GM23338 (cell line): ENCODE data around the gene CYP4F22. TPM values are rescaled to one million over a fixed set of nuclear protein-coding genes. Genes with fewer than 3 reads are reported as not detected.

Experiments
- ATAC-seq: fragments of 200-7000 bp; cut with Tn5 transposase; 3 replicates; pipeline ENCODE4 v1.9.1; 2020
- DNase-seq: peaks from one replicate; pipeline ENCODE4 v3.0.0-alpha.2; 2015; ENCODE audit warnings: low spot score
- H2AFZ ChIP-seq: fragments of 200-600 bp; sonication (generic); 2 replicates; pipeline ENCODE4 v1.8.0; 2016; ENCODE audit warnings: antibody characterized with exemption, mild to moderate bottlenecking, moderate library complexity
- H3F3A ChIP-seq: fragments of 200-600 bp; sonication (generic); replicated peaks from 2 replicates; pipeline ENCODE4 v1.8.0; 2017; ENCODE audit warnings: antibody characterized with exemption, mixed run types, low read depth
- H3K27ac ChIP-seq: fragments of 200-600 bp; sonication (generic); 2 replicates; pipeline ENCODE4 v1.6.1; 2016; ENCODE audit warnings: low read depth
- H3K27me3 ChIP-seq: fragments of 200-600 bp; sonication (generic); 2 replicates; pipeline ENCODE4 v1.8.0; 2016; ENCODE audit warnings: mild to moderate bottlenecking, mixed run types, moderate library complexity; ENCODE audit not compliant: insufficient read depth
- H3K36me3 ChIP-seq: fragments of 200-600 bp; sonication (generic); 2 replicates; pipeline ENCODE4 v1.8.0; 2016; ENCODE audit warnings: mild to moderate bottlenecking; ENCODE audit not compliant: insufficient read depth
- H3K4me1 ChIP-seq: fragments of 200-600 bp; sonication (generic); 2 replicates; pipeline ENCODE4 v1.8.0; 2016; ENCODE audit warnings: mild to moderate bottlenecking, moderate library complexity; ENCODE audit not compliant: insufficient read depth
- H3K4me2 ChIP-seq: fragments of 200-600 bp; sonication (generic); 2 replicates; pipeline ENCODE4 v1.7.1; 2017; ENCODE audit warnings: mixed run types
- H3K4me3 ChIP-seq: fragments of 200-600 bp; sonication (generic); 2 replicates; pipeline ENCODE4 v1.6.1; 2016; ENCODE audit warnings: mixed run types
- H3K79me2 ChIP-seq: fragments of 200-600 bp; sonication (generic); replicated peaks from 2 replicates; pipeline ENCODE4 v1.8.0; 2017; ENCODE audit warnings: mild to moderate bottlenecking; ENCODE audit not compliant: insufficient read depth
- H3K9me2 ChIP-seq: fragments of 200-600 bp; sonication (generic); 2 replicates; pipeline ENCODE4 v1.8.0; 2017; ENCODE audit not compliant: insufficient read depth
- H4K20me1 ChIP-seq: fragments of 200-600 bp; sonication (generic); replicated peaks from 2 replicates; pipeline ENCODE4 v1.8.0; 2017; ENCODE audit warnings: mild to moderate bottlenecking; ENCODE audit not compliant: insufficient read depth
- H3K27ac Mint-ChIP-seq: 2 replicates; pipeline ENCODE4 v1.8.0; 2020; ENCODE audit warnings: inconsistent platforms, mild to moderate bottlenecking, moderate library complexity, mixed read lengths
- H3K27me3 Mint-ChIP-seq: 3 replicates; pipeline ENCODE4 v1.8.0; 2022; ENCODE audit warnings: low read depth, mild to moderate bottlenecking, moderate library complexity, mixed read lengths, inconsistent platforms; ENCODE audit not compliant: insufficient read depth, poor library complexity
- H3K36me3 Mint-ChIP-seq: 3 replicates; pipeline ENCODE4 v1.8.0; 2021; ENCODE audit warnings: low read depth, mild to moderate bottlenecking, inconsistent platforms, moderate library complexity, mixed read lengths
- H3K4me1 Mint-ChIP-seq: 3 replicates; pipeline ENCODE4 v1.8.0; 2020; ENCODE audit warnings: mild to moderate bottlenecking, inconsistent platforms, mixed read lengths
- H3K4me3 Mint-ChIP-seq: 3 replicates; pipeline ENCODE4 v1.8.0; 2021; ENCODE audit warnings: moderate library complexity, mild to moderate bottlenecking, inconsistent platforms, mixed read lengths
- H3K9me3 Mint-ChIP-seq: 3 replicates; pipeline ENCODE4 v1.8.0; 2020; ENCODE audit warnings: moderate library complexity, mild to moderate bottlenecking, inconsistent platforms, mixed read lengths
- CREB1 ChIP-seq: fragments of 250-450 bp; sonication (Bioruptor Pico); IDR thresholded peaks from 2 replicates; pipeline ENCODE4 v1.5.0; 2020; ENCODE audit warnings: low read depth, mild to moderate bottlenecking, moderate library complexity
- CTCF ChIP-seq, 2 experiments: fragments of 200-600 bp in 1 of 2; sonication (generic) in 1 of 2; conservative IDR thresholded peaks; 2 replicates each; pipeline versions ENCODE4 v1.5.1 to v1.6.1; 2016 to 2017; ENCODE audit warnings: antibody characterized with exemption in 2 of 2, low read depth in 2 of 2, mild to moderate bottlenecking in 2 of 2, moderate library complexity in 1 of 2
- ETS1 ChIP-seq: IDR thresholded peaks from 2 replicates; pipeline ENCODE4 v1.6.1; 2016; ENCODE audit warnings: antibody characterized with exemption
- JUNB ChIP-seq: IDR thresholded peaks from one replicate; pipeline ENCODE4 v1.6.1; 2016; ENCODE audit warnings: antibody characterized with exemption; ENCODE audit not compliant: unreplicated experiment
- NANOG ChIP-seq: IDR thresholded peaks from 2 replicates; pipeline ENCODE4 v1.6.1; 2016; ENCODE audit warnings: antibody characterized with exemption, borderline replicate concordance
- POLR2AphosphoS5 ChIP-seq: IDR thresholded peaks from 2 replicates; pipeline ENCODE4 v1.6.1; 2016; ENCODE audit warnings: antibody characterized with exemption, low read depth
- REST ChIP-seq: IDR thresholded peaks from one replicate; pipeline ENCODE4 v1.6.1; 2018; ENCODE audit warnings: antibody characterized with exemption; ENCODE audit not compliant: unreplicated experiment
- STAT1 ChIP-seq: IDR thresholded peaks from one replicate; pipeline ENCODE4 v1.6.1; 2016; ENCODE audit warnings: antibody characterized with exemption; ENCODE audit not compliant: unreplicated experiment
- polyA plus RNA-seq: library from polyadenylated mRNA; unstranded; fragments of >200 nt; fragmentation: Nextera tagmentation; extraction: Ambion mirVana; gene quantifications from 2 replicates; pipeline ENCODE4 v1.2.1, GENCODE V29; 2016
- total RNA-seq: library from RNA; depleted of rRNA; stranded (reverse); fragments of >200 nt; shearing (Covaris generic); gene quantifications from 2 replicates; pipeline ENCODE4 v1.2.3, GENCODE V29; 2014

CYP4F22 gene
- total and polyA plus RNA-seq, 2 experiments from 2014 or later: 0.24 to 1.5 TPM

GRCh38 chr19:15507068-15508034 lies 974 bp upstream of the CYP4F22 start:
- no peak overlapping the region; the same call in 2 of the 3 replicates for H3K4me3 Mint-ChIP-seq
- Histone ChIP-seq H3K79me2 (no peaks in the 10 kb centered on the region), H3K36me3 (no peaks in the 10 kb centered on the region), H3K4me2 (no peak overlapping the region), H3K27me3 (peaks cover 10% of the 10 kb centered on the region; the same call in 1 of the 2 replicates), H3K9me2 (no peaks in the 10 kb centered on the region), H3K4me1 (no peaks in the 10 kb centered on the region), H3K27ac (no peak overlapping the region), H4K20me1 (no peaks in the 10 kb centered on the region), H3K4me3 (peak overlapping the region; percentile 49; the same call in 1 of the 2 replicates), H3F3A (no peaks in the 10 kb centered on the region), H2AFZ (no peak overlapping the region)
- H3K4me1 Mint-ChIP-seq: no peaks in the 10 kb centered on the region
- peaks cover 6% of the 10 kb centered on the region for H3K27me3 Mint-ChIP-seq
- peaks cover 83% of the 10 kb centered on the region for H3K9me3 Mint-ChIP-seq
- TF ChIP-seq POLR2AphosphoS5 (no peak), JUNB (no peak), CTCF (conservative IDR thresholded peaks at IDR 0.05; ENCODE audit: low read depth in 2 of 2) (no peak)
- ATAC-seq (no peak), DNase-seq (no peak)
- no peak overlapping the region for H3K27ac Mint-ChIP-seq
- H3K36me3 Mint-ChIP-seq: peaks cover 33% of the 10 kb centered on the region

GRCh38 chr19:15511671-15512424 lies 3.5 kb downstream of the CYP4F22 start:
- peaks cover 38% of the 10 kb centered on the region for H3K36me3 Mint-ChIP-seq
- H3K36me3 ChIP-seq: no peaks in the 10 kb centered on the region
- no peaks in the 10 kb centered on the region for H3K79me2 ChIP-seq
- H3K4me1 Mint-ChIP-seq: no peaks in the 10 kb centered on the region
- no peak overlapping the region for H3K4me3 Mint-ChIP-seq
- H3K27me3 ChIP-seq: peaks cover 10% of the 10 kb centered on the region; the same call in 1 of the 2 replicates
- H4K20me1 ChIP-seq: no peaks in the 10 kb centered on the region
- no peaks in the 10 kb centered on the region for H3K4me1 ChIP-seq
- H2AFZ ChIP-seq: no peak overlapping the region
- no peaks in the 10 kb centered on the region for H3K9me2 ChIP-seq
- no peak overlapping the region for H3K27ac ChIP-seq
- no peak for DNase-seq
- no peak for ATAC-seq
- no peaks in the 10 kb centered on the region for H3F3A ChIP-seq
- H3K4me3 ChIP-seq: no peak overlapping the region
- H3K4me2 ChIP-seq: no peak overlapping the region
- no peak overlapping the region for H3K27ac Mint-ChIP-seq
- peaks cover 8% of the 10 kb centered on the region for H3K27me3 Mint-ChIP-seq
- H3K9me3 Mint-ChIP-seq: peaks cover 87% of the 10 kb centered on the region
- TF ChIP-seq STAT1 (no peak), CREB1 (CRISPR knock-in tag) (no peak), ETS1 (no peak), NANOG (no peak), REST (no peak), CTCF (conservative IDR thresholded peaks at IDR 0.05; ENCODE audit: low read depth in 2 of 2) (no peak)
